Measurements from ENCODE around the gene UNC5C.
"Not testable (repeated sequence)": the region's sequence is repeated elsewhere in the genome, so short reads cannot be mapped to it uniquely, and the experiment has no call there.

Gene UNC5C

DNA sequence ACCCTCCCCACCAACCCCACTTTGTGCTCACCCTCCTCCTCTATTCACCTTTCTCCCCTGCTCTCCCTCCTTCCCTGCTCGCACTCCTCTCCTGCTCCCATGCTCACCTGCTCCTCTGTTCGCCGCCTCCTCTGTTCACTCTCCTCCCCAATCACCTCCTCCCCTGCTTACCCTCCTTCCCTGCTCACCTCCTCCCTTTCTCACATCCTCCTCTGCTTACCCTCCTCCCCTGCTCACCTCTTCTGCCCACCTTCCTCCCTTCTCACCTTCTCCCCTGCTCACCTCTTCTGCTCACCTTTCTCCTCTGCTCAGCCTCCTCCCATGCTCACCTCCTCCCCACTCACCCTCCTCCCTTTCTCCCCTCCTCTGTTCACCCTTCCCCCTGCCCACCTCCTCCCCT is 357.2 kb downstream of the UNC5C start:
- no peak for DNase-seq (ENCODE audit: low read depth, low spot score)
- H3K27ac ChIP-seq = no peak overlapping the region

DNA sequence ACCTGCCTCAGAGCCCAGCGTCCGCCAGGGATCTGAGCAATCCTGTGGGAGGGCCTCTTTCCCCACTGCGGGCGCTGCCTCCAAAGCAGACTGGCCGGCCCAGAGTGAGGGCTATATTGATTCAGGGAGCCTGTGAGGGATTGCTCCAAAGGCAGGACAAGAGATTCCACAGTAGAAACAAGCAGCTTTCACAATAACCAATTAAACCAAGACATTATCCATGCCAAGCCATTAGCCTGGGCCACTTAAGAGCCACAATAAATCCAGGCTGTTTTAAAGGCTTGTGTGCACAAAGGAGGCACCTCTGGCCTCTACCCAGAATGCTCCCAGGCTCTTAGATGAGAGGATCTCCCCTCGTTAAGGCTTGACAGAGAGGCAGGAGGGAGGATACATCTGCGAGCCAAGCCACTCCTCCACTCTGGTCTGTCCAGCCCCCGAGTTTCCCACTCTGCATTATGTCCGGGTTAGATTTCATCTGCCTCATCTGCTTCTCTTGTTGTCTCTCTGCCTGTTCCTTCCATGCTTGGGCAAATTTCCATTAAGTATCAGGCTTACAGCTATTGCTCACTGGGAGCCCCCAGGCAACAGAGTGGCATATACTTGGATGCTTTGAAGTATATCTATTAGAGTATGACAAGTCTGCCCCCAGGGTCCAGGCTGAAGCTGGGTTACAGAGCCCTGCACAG is 357.9 kb downstream of the UNC5C start:
- H3K27ac ChIP-seq = no peak overlapping the region
- DNase-seq (ENCODE audit: low read depth, low spot score) = no peak

DNA sequence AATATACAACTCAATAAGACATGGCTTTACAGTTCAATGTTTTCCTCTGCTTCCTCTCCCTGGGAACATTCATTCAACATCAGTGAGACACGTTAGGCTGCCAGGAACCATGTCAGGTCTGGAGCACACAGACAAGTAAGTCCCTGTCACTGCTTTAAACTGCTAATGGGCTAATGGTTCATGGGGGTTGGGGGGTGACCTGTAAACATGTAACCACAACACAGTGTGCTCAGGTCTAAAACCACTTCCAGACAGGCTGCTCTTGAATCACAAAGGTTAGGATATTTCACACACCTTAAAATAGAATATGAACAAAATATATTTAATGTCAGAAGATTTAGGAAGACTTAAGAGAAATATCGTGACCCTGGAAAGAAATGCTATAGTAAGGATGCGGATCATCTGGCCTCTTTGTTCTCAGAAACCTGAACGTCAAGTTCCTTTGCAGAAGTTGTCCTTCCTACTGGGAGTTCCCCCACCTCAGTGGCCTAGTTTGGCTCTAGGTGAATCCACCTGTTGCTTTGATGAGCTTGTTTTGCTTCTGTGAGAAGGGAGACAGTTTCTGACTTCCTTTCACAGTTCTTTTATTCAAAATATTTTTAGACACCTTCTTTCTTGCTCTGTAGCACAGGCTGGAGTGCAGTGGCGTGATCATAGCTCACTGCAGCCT is 359.9 kb downstream of the UNC5C start:
- no peak for DNase-seq (ENCODE audit: low read depth, low spot score)
- no peak overlapping the region for H3K27ac ChIP-seq

DNA sequence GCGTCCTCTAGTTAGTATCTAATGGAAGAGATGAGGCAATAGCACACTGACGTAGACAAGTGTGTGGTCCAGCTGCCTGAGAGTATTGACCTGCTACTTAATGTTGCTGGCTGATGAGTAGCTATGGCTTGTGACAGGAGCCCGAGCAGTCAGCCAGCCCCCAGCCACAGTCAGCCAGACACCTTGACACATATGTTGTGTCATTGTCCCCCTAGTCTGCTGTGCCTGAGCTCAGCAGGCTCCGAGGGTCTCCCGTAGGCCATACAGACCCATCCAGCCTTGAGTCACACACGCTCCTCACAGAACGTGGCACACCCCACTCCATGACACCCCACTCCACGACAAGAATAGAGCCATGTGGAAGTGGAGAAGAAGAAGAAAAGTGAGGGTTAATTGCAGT is 362.1 kb downstream of the UNC5C start:
- no peak for DNase-seq (ENCODE audit: low read depth, low spot score)
- H3K27ac ChIP-seq = no peak overlapping the region

DNA sequence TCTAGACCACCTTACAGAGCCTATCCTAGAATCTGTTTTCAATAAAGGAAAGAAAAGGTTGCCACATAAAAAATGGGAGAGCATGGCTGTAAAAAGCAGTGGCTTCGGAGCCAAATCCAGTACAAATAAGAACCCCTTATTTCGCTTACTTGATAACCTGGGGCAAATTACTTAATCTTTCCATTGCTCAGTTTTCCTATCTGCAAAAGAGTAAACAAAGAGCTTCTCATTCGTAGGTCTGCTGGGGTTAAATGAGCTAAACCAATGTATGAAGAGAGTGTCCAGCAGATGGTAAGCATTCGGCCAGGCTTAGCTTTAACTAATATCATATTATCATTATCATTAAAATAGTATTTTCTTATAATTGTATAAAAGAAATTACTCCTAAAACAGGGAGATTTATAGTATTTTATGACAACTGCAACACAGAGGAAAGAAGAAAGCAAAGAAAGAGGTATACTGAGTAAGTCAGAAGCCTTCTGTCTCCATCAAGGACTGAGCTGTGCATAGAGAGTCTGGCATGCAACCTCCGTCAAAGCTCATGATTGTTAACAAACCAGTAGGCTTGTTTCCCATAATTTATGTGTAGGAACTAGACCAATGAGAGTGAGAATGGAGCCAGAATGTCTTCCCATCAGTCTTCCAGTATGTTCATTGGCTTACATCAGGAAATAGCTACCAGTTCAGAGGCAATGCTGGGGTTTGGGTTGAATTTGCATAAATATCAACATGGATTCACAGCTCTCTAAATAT is 364.9 kb downstream of the UNC5C start:
- H3K27ac ChIP-seq = no peak overlapping the region

DNA sequence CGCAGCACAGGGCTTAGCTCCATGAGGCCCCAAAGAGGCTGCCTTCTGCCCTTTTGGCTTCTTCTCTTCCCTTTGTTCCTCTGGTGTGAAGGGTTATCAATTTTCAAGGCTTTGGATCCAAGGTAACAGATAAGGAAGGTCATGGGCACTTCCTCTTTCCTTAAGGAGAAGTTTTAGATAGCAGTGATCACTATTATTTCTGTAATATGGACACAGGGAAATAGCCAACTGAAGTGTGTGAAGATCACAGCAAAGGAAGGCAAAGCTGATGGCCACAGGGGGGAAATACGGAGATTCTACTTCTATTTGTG is 366.8 kb downstream of the UNC5C start:
- no peak for DNase-seq (ENCODE audit: low read depth, low spot score)
- no peak overlapping the region for H3K27ac ChIP-seq

More for the DNA sequence above, 364.9 kb downstream of the UNC5C start:
- no peak for DNase-seq (ENCODE audit: low read depth, low spot score)

DNA sequence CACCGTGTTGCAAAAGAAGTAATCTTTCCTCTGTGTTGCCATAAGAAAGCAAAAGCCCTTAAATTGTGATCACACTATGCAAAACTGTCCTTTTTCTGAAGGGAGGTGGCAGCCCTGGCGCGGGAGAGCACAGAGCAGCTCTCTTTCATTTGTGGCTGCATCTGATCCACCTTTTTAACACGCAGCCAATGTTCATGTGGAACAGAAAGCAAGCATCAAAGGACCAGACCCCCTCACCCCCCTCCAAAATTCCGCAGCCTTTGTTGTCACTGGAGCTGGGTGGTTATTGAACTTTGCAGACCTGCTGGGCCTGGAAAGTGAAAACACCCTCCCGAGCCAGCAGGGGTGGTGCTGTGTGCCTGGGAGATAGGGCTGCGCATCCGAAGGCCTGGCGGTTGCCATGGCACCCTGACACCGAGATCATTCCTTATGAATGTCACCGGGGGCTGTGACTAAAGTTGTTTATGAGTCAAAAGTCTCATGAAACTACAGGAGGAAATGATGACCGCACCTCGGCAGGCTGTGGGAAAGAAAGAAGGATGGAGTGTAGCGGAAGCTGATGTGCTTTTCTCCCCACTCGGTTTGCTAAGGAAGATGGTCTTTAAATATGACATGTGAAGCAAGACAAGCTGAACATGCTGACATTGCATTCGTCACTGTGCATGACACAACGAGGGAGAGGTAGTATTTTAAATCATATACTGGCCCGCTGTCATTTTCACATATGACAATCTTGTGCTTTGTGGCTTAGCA is 367.4 kb downstream of the UNC5C start:
- no peak overlapping the region for H3K27ac ChIP-seq
- no peak for DNase-seq (ENCODE audit: low read depth, low spot score)

DNA sequence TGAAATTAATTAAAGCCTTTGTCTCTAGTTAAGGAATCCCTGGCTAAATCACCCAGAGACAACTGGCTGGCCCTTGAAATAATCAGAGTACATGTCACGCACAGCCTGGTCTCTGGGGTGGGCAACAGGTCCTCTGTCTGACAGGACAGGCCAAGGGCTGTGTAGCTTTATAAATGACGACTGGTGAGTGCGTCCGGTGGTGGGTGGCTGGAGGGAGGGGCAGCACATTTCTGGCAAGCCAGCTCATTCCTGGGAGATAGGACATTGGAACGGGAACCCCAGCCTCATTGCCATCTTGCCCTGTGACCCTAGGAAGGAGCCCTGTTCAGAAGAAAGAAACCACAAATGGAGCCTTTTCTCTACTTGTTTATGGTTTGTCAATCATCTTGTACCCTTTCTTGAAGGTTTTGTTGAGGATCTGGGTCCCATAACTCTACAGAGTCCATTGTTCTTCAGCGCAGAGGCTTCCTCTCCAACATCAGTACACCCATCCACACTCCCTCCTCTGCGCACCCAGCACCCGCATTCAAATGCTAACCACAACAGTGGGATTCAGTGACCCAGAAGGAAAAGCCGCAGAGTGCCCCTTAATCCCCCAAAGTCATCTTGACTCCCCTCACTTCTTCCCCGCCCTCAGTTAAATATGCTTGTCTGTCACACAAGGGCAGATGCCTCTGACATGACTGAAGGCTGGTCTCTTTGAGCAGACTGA is 368.1 kb downstream of the UNC5C start:
- DNase-seq (ENCODE audit: low read depth, low spot score) = no peak
- no peak overlapping the region for H3K27ac ChIP-seq

DNA sequence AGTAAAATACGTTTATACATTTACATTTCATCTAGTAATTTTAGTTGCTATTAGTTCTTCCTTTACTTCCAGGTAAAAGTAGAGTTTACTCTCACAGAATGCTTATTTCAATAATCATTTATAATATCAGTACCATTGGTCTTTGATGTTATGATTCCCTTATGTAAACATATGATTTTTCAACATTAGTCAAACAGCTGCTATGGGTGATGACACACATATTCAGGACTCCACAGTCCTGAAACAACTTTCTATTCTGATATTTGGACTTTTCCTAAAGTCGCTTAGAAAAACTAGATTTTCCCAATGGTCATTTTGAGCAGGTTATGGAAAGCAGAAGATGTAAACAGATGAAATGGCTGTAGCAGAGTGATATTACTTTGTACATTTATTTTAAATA is 369.8 kb downstream of the UNC5C start:
- no peak for DNase-seq (ENCODE audit: low read depth, low spot score)
- no peak overlapping the region for H3K27ac ChIP-seq

DNA sequence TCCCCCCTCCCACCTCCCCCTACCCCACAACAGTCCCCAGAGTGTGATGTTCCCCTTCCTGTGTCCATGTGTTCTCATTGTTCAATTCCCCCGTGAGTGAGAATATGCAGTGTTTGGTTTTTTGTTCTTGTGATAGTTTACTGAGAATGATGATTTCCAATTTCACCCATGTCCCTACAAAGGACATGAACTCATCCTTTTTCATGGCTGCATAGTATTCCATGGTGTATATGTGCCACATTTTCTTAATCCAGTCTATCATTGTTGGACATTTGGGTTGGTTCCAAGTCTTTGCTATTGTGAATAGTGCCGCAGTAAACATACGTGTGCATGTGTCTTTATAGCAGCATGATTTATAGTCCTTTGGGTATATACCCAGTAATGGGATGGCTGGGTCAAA is 377.4 kb downstream of the UNC5C start:
- H3K27ac ChIP-seq; DNase-seq (ENCODE audit: low read depth, low spot score): not testable (repeated sequence)

DNA sequence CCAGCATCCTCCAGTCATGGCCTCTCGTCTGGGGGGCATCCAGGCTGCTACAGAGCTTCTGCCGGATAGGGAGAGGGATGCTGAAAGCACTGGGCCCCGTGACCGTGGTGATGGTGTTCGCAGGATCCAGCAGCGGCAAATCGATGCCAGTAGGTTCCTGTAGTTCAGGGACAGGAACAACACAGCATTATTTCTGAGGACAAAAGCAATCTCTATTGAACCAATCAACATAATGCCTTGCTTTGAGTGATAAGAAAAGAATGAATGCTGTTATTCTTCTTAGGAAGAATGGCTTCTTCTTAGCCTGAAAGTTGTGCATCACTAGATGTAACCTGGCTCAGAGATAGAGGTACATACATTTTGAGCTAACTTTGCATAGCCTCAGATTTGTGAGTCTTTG is 378.6 kb downstream of the UNC5C start:
- H3K27ac ChIP-seq = no peak overlapping the region
- DNase-seq (ENCODE audit: low read depth, low spot score) = no peak

DNA sequence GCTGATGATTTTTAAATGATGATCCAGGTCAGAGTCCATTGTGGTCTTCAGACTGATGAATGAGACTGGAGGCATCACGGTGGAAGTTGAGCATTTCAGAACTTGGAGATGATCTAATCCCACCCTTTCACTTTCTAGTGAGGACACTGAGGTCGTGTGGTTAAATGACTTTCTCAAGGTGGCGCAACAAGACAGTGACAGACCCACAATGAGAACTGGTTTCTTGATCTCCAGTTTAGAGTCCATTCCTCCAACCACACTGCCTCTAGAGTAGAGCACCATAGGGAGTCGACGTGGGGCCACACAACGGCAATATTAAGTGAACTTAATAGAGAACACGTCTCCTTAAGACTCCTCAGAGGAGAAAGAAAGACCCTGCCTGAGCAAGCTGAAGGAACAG is 381.0 kb downstream of the UNC5C start:
- no peak overlapping the region for H3K27ac ChIP-seq
- DNase-seq (ENCODE audit: low read depth, low spot score) = no peak

DNA sequence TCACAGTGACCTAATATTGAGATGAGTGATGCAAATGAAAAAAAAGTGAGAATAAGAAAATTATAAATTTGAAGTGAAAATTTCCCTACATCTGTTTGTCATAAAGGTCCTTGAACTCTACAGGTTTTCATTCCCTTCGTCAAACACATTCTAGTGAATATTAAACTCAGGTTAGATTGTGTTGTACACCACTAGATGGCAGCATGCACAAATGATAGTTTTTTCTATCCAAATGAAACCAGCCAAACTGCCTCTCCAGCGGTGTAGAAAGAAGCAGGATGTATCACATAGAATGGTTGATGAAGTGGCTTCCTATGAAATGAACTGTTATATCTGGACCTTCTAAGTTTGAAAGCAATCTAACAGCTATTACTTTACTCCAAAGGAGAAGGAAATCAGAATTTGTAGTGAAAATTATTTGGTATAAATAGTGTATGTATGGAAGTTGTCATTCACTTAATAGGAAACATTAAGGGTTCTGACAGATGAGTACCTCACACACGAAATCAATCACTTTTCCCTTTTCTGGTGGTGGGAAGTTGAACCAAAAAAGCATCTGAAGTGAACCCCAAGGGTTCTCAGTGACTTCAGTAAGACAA is 382.7 kb downstream of the UNC5C start:
- H3K27ac ChIP-seq = no peak overlapping the region
- peak; percentile 6 for DNase-seq (ENCODE audit: low read depth, low spot score)

DNA sequence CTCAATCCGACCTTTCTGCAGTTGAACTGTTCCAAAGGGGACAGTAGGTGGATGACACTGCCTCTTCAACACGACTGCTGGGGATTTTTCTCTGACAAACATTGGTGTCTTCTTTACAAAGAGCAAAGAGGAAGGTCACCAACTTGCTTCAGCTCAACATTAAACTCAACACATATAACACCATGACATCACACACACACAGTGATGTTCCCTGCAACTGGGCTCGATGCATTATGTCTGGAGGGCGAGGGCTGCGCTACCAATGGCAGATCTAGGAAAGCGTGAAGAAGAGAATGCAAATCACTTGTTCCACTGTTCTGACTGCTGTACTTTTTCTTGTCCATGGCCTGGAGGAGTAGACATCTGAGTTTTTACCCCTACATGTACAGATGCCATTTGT is 385.9 kb downstream of the UNC5C start:
- no peak overlapping the region for H3K27ac ChIP-seq
- no peak for DNase-seq (ENCODE audit: low read depth, low spot score)

DNA sequence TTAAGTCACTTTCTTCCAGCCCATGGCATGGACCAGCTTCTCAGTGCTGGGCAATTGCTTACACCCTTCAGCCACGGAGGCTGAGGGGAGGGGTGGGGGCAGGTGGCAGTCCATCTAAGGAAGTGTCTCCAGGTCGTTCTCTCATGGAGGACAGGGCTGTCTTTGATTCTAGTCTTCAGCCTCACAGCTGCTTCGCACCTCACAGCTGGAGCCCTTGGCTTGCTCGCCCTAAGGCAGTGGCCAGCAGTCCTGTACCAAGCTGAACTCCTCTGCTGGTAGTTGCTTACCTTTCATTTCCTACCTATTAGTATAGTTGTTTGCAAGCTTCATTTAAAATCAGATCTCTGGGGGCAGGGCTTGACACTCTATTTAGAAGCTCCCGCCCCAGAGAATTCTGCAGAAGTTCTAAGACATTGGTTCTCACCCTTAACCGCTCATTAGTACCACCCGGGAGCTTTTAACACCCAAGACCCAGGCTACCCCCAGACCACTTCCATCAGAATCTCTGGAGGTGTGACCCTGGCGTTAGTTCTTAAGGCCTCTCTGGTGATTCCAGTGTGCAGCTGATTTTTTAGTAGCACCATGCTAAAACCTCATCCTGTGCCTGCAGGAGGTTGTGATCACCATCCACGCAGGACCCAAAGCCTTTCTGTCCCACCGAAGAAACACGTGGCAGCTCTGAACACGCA is 386.8 kb downstream of the UNC5C start:
- no peak for DNase-seq (ENCODE audit: low read depth, low spot score)
- no peak overlapping the region for H3K27ac ChIP-seq

DNA sequence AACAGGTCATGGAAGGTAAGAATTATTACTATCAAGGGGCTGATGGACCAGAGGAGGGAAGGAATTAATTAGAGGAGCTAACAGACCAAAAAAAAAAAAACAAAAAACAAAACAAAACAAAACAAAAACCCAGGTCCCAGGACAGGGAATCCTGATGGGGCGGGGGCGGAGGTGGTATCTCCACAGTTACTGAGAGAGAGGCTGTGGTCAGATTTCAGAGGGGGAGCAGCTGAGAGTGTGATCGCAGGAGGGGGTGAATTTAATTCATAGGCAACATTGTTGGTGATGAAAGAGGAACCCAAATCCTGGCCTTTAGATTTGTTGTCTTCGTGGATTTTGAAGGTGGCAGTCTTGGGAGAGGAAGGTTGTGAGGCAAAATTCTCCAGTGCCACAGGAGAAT is 389.4 kb downstream of the UNC5C start:
- H3K27ac ChIP-seq = no peak overlapping the region
- no peak for DNase-seq (ENCODE audit: low read depth, low spot score)

DNA sequence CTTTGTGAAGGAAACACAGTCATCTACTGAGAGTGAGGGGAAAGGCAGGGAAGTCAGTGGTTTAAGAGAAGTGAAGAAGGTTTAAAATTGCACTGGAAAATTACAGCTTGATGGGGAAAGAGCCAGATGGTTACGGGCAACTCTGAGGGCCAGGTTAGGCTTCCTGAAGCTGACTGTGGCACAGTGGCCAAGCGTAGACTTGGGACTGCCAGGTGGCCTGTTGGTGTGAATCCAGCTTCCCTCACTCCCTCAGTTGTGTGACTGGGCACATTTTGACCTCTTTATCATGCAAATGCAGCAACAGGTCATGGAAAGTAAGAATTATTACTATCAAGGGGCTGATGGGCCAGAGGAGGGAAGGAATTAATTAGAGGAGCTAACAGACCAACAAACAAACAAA is 390.1 kb downstream of the UNC5C start:
- no peak for DNase-seq (ENCODE audit: low read depth, low spot score)
- H3K27ac ChIP-seq = no peak overlapping the region

DNA sequence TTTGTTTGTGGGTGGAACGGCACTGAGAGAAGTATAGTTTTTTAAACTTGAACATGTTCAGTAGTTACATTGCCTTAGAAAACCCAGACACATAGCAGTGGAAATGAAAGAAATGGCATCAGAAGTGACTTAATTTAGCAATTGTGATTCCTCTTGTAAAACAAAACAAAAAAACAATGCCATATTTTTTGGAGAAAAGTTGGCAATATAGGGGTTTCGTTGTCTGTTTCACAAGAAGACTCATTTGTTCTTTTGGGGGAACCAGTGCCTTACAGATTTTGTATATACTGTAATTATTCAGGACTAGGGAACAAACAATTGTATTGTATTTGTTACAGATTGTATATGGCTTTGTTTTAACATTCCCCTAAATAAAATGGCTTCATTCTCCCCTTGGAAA is 390.7 kb downstream of the UNC5C start:
- DNase-seq (ENCODE audit: low read depth, low spot score) = no peak
- no peak overlapping the region for H3K27ac ChIP-seq

DNA sequence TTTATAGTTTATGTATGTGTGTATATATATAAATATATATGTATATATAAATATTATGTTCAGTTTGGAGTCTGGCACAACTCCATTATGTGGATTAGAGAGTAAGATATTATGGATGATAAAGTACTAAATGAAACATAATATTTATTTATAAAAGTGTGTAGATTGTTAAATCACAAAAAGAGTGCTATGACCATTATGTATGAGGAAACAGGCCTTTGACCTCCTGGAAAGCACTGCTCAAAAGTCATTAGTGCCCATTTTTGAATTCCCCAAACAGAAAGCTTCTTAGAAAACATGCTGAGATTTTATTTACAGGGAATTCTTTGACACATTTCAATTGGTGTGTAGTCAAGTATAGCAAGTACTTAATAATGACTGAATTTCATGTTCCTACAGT is 391.2 kb downstream of the UNC5C start:
- H3K27ac ChIP-seq = no peak overlapping the region
- DNase-seq (ENCODE audit: low read depth, low spot score) = no peak

DNA sequence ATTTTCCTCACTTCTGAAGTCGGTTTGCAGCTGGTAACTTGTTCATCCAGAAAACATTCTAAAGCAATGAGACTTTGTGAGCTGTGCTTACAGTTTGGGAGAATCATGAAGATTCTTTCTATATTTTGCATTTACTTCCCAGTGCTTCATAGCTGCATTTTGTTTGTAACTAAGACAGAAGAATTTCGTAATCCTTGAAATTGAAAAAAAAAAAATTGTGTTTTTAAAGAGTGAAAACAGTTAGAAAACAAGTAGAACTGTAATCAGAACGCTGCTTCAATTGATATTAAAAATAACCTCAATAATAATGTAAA is 392.4 kb downstream of the UNC5C start:
- H3K27ac ChIP-seq = no peak overlapping the region
- no peak for DNase-seq (ENCODE audit: low read depth, low spot score)

Measured in epithelial cell of prostate (primary cell).